Effector CD4-positive, alpha-beta T cell (primary cell): Measurements from ENCODE around the gene TIMM8B.
"Not testable (repeated sequence)": the region's sequence is repeated elsewhere in the genome, so short reads cannot be mapped to it uniquely, and the experiment has no call there.

Experiments
- DNase-seq: peaks from one replicate; pipeline ENCODE4 v3.0.0-alpha.2; 2020

The TIMM8B gene

DNA sequence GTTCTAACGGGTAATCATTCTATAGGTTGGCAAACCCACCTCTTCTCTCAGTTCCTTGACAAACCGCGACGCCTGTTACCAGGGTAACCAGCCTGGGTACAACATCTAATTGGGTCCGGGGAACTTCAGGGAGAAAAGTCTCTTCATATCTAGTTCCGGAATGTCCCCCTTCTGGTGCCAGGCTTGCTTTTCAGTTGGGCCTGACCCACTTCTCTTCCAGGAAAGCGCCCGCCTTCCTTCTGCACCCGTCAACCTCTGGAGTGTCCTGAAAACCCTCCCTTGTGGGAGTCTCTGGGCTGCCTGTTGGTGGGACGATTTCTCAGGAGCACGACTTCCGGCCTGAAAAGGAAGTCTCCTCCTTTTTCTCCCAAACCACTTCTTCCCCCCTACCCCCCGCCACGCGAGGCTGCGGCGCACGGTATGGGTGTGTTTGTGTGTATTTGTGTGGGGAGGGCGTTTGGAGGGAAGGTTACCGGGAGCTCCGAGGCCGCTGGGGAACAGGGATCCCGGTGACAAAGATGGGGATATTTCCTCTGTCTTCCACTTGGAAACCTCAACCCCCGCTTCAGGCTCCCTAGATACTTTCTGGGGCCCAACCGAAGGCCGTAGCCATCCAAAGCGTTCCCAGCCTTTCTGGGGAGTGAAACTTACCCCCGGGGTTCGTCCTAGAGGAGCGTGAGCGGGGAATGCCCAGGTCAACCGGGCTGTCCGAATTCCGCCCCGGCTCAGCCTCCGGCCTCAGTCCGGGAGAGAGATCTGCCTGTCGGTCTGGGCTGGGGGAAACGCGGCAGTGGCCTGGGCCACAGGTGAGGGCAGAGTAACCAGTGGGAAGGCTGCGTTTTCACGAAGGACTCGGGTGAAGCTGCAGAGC lies 12.4 kb downstream of the TIMM8B start, which contains the start of the genes NKAPD1 and PIH1D2:
Gene NKAPD1 (plus strand): TSS at position 359 of the 871 bp plus-strand sequence. CDS start 1,276 bp downstream, outside the sequence.
Gene PIH1D2 (minus strand): TSS at position 77 of the 871 bp plus-strand sequence. CDS start 843 bp downstream, outside the sequence.
- peak; percentile 77 for DNase-seq

- DNase-seq: no peak
Measured at GRCh38 chr11:112062923-112063322, 23.6 kb downstream of the TIMM8B start.

GRCh38 chr11:112058103-112058502 lies 28.5 kb downstream of the TIMM8B start:
- DNase-seq: no peak

DNA sequence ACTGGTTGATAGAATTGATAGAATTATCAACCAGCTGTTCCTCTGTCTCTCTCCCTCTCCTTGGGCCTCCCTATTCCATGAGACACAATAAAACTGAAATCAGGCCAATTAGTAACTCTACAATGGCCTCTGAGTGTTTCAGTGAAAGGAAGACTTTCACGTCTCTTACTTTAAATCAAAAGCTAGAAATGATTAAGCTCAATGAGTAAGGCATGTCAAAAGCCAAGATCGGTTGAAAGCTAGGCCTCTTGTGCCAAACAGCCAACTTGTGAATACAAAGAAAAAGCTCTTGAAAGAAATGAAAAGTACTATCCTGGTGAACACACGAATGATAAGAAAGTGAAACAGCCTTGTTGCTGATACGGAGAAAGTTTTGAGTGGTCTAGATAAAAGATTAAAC lies 29.4 kb downstream of the TIMM8B start:
- no peak for DNase-seq

DNA sequence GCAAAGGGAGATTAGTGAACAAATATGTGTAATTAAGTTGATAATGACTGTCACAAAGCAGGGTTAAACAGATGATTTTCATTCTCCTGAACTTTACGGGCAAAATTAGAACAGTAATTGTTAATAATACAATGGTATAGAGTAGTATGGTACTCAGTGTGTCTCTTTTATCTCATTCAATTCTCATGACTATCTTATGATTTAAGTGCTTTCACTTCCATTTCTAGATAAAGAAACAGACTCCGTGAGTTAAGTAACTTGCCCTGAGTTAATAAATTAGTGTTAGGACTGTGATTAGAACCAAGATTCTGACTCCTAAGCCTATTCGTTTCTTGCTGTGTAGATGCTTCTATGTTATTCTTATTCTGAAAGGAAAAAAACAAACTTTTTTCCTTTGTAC lies 34.8 kb downstream of the TIMM8B start:
- no peak for DNase-seq

GRCh38 chr11:112050721-112051120 lies 35.8 kb downstream of the TIMM8B start:
- no peak for DNase-seq

GRCh38 chr11:112049777-112050176 lies 36.8 kb downstream of the TIMM8B start:
- DNase-seq: no peak

GRCh38 chr11:112048256-112048655 lies 38.3 kb downstream of the TIMM8B start:
- DNase-seq: not testable (repeated sequence)

- not testable (repeated sequence) for DNase-seq
Measured at GRCh38 chr11:112046647-112047046, 39.9 kb downstream of the TIMM8B start.

GRCh38 chr11:112044961-112045360 lies 41.6 kb downstream of the TIMM8B start:
- no peak for DNase-seq

DNA sequence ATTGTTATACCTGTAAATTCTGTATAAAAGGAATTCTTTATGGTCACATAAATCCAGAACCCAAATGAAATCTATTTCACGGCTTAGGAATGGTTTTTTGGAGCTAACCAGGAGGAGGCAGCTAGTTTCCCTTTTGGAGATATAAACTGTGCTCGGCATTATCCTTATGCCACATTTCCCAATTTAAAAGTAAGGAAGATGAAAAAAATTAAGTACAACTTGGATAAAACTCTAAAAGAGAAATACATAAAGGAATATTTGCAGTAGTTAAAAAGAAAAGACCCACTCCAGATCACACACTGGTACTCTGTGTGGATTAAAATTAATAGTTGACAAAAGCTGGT lies 43.6 kb downstream of the TIMM8B start:
- no peak for DNase-seq

DNA sequence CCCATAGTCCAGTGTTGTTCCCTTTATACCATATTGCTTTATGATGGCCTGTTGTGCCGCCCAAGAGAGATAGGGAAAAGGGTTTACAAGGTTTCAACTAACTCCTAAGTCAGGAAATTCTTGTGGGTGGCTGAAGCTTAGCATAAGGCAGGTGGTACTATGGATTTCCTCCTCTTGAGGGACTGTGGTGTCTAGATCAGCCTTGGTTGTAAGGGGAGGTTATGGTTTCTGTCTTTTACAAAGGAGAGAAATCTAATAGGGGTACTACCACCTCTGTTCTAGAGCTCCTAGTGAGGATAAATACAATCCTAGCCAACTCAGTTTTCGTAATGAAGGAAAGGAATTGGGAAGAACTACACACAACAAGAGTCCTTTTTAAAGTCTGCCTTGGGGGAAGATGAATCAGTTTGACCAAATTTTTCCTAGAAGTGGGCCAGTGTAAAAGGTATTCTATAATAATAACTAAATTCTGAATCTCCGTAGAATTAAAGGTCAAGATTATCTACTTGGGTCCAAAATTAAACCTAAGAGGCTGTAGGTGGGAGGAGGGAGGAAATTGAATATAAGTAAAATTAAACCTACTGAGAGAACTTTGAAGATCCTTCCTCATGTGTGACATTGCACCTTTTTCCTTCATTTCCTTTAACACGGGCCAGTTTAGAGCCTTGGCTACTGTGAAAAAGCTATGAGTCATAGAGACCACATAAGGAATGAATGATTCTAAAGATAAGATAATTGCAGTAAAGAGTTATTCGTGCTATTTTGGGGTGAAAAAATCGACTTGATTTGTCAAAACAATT lies 44.2 kb downstream of the TIMM8B start:
- no peak for DNase-seq

DNA sequence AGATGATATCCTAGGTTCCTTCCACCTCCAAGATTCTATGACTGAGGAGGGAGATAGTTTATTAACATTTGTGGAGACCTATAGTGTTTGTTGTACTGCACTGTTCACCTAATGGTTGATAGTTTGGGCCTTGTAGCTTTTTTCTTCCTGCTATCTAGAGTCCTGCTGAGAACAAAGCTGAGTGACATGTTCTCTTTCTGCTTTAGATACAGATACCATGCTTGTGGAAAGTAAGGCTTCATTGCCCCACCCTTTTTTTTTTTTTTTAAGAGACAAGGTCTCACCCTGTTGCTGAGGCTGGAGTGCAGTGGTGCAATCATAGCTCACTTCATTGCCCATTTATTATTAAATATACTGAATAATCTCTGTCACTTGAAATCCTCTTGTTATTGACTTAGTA lies 49.0 kb downstream of the TIMM8B start:
- no peak for DNase-seq
